ENCODE data around the gene ESRRA. TPM values are rescaled to one million over a fixed set of nuclear protein-coding genes. Genes with fewer than 3 reads are reported as not detected.
A peak's percentile ranks its signal among the peaks of the same experiment; 100 is the strongest.

ESRRA gene
- polyA plus RNA-seq, 1 experiment = 5.5 TPM

GRCh38 chr11:64341429-64341828, 36.1 kb downstream of the ESRRA start:
- no peak for DNase-seq (ENCODE audit: low read depth, low spot score)
- Histone ChIP-seq H3K9me3 (ENCODE audit: control insufficient read depth, insufficient read depth, low read length) (peaks cover 4% of the 10 kb centered on the region; the same call in 1 of the 2 replicates), H3K27me3 (ENCODE audit: control insufficient read depth, insufficient read depth, low read length) (no peaks in the 10 kb centered on the region), H3K27ac (ENCODE audit: low read depth, low read length) (no peak overlapping the region), H3K4me3 (ENCODE audit: low read depth, low read length) (no peak overlapping the region)
- no peak for TF ChIP-seq CTCF (IDR thresholded peaks at IDR 0.05; ENCODE audit: low read depth, low read length)
- POLR2A ChIA-PET = interaction anchor here (0.5 to 1.5 kb wide), 4 partner anchors 14 to 166 kb away, joined by 3 to 4 read pairs (median 4); no protein-coding TSS in a partner anchor
- CTCF ChIA-PET = interaction anchor here (0.6 to 4.9 kb wide), 4 partner anchors 9 to 225 kb away, joined by 4 to 86 read pairs (median 12); partner anchors contain the start of genes PRDX5 and TRMT112

- peak overlapping the region; percentile 57 for H3K27ac ChIP-seq (ENCODE audit: low read depth, low read length)
- peak; percentile 42 for DNase-seq (ENCODE audit: low read depth, low spot score)
- peak overlapping the region; percentile 51 for H3K4me3 ChIP-seq (ENCODE audit: low read depth, low read length)
- H3K9me3 ChIP-seq (ENCODE audit: control insufficient read depth, insufficient read depth, low read length) = peaks cover 4% of the 10 kb centered on the region; the same call in 1 of the 2 replicates
- CTCF ChIA-PET = interaction anchor here (0.6 to 4.9 kb wide), 8 partner anchors 10 to 224 kb away, joined by 3 to 86 read pairs (median 4); partner anchors contain the start of genes PRDX5 and TRMT112
- POLR2A ChIA-PET = interaction anchor here (0.5 to 1.5 kb wide), 8 partner anchors 9 to 167 kb away, joined by 3 to 12 read pairs (median 4); partner anchors contain the start of genes PRDX5 and TRMT112
- peak; percentile 32 for TF ChIP-seq CTCF (IDR thresholded peaks at IDR 0.05; ENCODE audit: low read depth, low read length)
- no peaks in the 10 kb centered on the region for H3K27me3 ChIP-seq (ENCODE audit: control insufficient read depth, insufficient read depth, low read length)
These were observed 36.8 kb downstream of the ESRRA start for GRCh38 chr11:64341851-64342791.

GRCh38 chr11:64342869-64343745, 37.8 kb downstream of the ESRRA start:
- ChIA-PET CTCF (interaction anchor here (0.9 to 4.9 kb wide), 6 partner anchors 11 to 47 kb away, joined by 3 to 86 read pairs (median 5); no protein-coding TSS in a partner anchor), POLR2A (interaction anchor here (0.6 to 1.5 kb wide), 5 partner anchors 8 to 39 kb away, joined by 4 to 12 read pairs (median 5); partner anchors contain the start of genes PRDX5 and TRMT112)
- peak overlapping the region; percentile 21; the same call in 1 of the 2 replicates for H3K4me3 ChIP-seq (ENCODE audit: low read depth, low read length)
- H3K27ac ChIP-seq (ENCODE audit: low read depth, low read length) = no peak overlapping the region
- no peak for DNase-seq (ENCODE audit: low read depth, low spot score)
- peaks cover 4% of the 10 kb centered on the region; the same call in 1 of the 2 replicates for H3K9me3 ChIP-seq (ENCODE audit: control insufficient read depth, insufficient read depth, low read length)
- no peak for TF ChIP-seq CTCF (IDR thresholded peaks at IDR 0.05; ENCODE audit: low read depth, low read length)
- H3K27me3 ChIP-seq (ENCODE audit: control insufficient read depth, insufficient read depth, low read length) = no peaks in the 10 kb centered on the region

- no peak overlapping the region for H3K27ac ChIP-seq (ENCODE audit: low read depth, low read length)
- peak; percentile 25; the same call in 1 of the 2 replicates for TF ChIP-seq CTCF (IDR thresholded peaks at IDR 0.05; ENCODE audit: low read depth, low read length)
- ChIA-PET POLR2A (no interaction called here), CTCF (interaction anchor here (0.5 to 4.9 kb wide), 2 partner anchors 12 to 43 kb away, joined by 4 to 86 read pairs; no protein-coding TSS in a partner anchor)
- no peaks in the 10 kb centered on the region for H3K27me3 ChIP-seq (ENCODE audit: control insufficient read depth, insufficient read depth, low read length)
- H3K4me3 ChIP-seq (ENCODE audit: low read depth, low read length) = no peak overlapping the region
- no peak for DNase-seq (ENCODE audit: low read depth, low spot score)
- H3K9me3 ChIP-seq (ENCODE audit: control insufficient read depth, insufficient read depth, low read length) = peaks cover 4% of the 10 kb centered on the region; the same call in 1 of the 2 replicates
These were observed 38.6 kb downstream of the ESRRA start for GRCh38 chr11:64343767-64344559.

Data from AG04450 (cell line).